ENCODE data around the gene CD99. TPM values are rescaled to one million over a fixed set of nuclear protein-coding genes. Genes with fewer than 3 reads are reported as not detected.
"Not testable (repeated sequence)": the region's sequence is repeated elsewhere in the genome, so short reads cannot be mapped to it uniquely, and the experiment has no call there.

CD99 gene
- total and polyA plus RNA-seq, 8 donors = 64.5 to 432 (median 134) TPM

DNA sequence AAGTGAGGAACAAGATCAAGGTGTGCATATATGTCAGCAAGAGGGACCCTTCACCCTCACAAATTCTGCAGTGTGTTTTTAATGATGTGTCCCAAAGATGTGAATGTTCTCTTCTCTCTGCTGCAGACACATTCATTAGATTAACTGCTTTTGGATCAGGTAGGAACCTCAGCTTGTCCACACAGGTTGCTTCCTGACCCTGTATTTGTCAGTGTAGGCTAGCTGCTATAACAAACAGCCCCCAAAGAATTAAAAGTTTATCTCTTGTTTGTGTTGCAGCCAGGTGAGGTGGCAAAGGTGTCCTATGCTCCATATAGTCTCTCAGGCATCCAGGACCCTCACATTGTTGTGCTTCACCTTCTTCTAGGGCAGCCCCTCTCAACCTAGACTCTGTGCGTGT, 78.5 kb downstream of the CD99 start:
- WGBS, 2 donors = 71 to 83% methylated on average over 1 of the region's 1 CpG
- no peak for FAIRE-seq
- Histone ChIP-seq H3K36me3 (no peaks in the 10 kb centered on the region), H3K9me3 (no peaks in the 10 kb centered on the region), H3K4me3 (no peak overlapping the region), H3K27me3 (no peaks in the 10 kb centered on the region), H3K4me1 (no peaks in the 10 kb centered on the region), H3K27ac (no peak overlapping the region)
- DNase-seq = no peak
- TF ChIP-seq, protein P1, sequence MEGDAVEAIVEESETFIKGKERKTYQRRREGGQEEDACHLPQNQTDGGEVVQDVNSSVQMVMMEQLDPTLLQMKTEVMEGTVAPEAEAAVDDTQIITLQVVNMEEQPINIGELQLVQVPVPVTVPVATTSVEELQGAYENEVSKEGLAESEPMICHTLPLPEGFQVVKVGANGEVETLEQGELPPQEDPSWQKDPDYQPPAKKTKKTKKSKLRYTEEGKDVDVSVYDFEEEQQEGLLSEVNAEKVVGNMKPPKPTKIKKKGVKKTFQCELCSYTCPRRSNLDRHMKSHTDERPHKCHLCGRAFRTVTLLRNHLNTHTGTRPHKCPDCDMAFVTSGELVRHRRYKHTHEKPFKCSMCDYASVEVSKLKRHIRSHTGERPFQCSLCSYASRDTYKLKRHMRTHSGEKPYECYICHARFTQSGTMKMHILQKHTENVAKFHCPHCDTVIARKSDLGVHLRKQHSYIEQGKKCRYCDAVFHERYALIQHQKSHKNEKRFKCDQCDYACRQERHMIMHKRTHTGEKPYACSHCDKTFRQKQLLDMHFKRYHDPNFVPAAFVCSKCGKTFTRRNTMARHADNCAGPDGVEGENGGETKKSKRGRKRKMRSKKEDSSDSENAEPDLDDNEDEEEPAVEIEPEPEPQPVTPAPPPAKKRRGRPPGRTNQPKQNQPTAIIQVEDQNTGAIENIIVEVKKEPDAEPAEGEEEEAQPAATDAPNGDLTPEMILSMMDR (IDR thresholded peaks at IDR 0.05) = no peak
- intact Hi-C loops (cut with DNase I) = no loop called here
- ATAC-seq = no peak

DNA sequence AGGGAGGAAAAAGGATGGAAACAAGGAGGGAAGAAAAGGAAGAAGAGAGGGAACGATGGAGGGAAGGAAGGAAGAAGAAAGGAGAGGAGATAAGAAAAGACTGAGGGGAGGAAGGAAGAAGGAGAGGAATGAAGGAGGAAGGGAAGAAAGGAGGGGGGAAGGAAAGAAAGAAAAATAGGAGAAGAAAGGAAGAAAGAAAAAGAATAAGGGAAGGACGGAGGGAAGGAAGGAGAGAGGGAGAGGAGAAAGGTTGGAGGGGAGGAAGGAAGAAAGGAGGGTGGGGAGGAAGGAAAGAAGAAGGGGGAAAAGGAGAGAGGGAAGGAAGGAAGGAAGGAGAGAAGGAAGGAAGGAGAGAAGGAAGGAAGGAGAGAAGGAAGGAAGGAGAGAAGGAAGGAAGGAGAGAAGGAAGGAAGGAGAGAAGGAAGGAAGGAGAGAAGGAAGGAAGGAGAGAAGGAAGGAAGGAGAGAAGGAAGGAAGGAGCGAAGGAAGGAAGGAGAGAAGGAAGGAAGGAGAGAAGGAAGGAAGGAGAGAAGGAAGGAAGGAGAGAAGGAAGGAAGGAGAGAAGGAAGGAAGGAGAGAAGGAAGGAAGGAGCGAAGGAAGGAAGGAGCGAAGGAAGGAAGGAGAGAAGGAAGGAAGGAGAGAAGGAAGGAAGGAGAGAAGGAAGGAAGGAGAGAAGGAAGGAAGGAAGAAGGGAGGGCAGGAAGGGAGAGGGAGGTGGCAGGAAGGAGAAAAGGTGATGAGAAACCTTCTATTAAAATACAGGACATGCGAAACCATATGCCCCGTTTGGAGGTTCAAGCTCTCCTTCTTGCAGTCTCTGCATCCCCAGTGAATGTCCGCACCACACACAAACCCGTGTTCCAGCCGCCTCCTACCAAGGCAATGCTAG, 82.3 kb downstream of the CD99 start:
- H3K4me3 ChIP-seq; intact Hi-C loops (cut with DNase I); ATAC-seq; H3K4me1 ChIP-seq; FAIRE-seq; H3K27me3 ChIP-seq; H3K9me3 ChIP-seq; H3K36me3 ChIP-seq; H3K27ac ChIP-seq; DNase-seq: not testable (repeated sequence)
- 75 to 92% methylated on average over 8 of the region's 10 CpGs for WGBS, 2 donors

DNA sequence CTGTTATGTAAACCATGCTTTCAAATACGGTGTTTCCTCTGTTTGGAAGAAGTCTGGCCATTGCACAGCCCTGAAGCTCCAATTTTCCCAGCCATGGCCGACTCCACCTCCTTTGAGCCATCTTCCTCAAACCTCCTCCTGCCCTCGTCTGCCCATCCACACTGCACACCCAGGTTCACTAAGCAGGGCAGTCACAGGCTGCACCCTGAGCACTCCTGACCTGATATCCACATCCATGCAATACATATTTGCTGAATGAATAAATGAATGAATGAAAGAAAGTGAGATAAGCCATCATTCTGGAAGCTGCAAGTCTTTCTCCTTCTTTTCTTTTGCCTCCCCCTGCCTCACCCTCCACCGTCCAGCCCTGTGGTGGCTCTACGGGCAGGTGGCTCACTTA, 83.0 kb downstream of the CD99 start:
- no peak for ATAC-seq
- FAIRE-seq = no peak

DNA sequence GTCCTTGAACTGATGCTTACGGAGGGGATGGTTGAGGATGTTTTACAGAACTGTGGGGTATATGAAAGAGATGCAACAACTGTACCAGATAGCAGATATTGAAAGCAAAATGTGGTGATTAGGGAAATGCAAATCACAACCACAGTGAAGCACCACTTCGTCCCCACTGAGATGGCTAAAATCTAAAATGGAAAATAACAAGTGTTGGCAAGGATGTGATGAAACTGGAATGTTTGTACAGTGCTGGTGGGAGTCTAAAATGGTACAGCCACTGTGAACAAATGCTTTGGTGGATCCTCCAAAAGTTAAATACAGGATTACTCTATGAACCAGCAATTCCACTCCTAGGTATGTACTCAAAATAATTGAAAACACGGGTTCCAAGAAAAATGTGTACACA, 83.7 kb downstream of the CD99 start:
- FAIRE-seq = no peak
- Histone ChIP-seq H3K27me3 (no peaks in the 10 kb centered on the region), H3K4me3 (no peak overlapping the region), H3K9me3 (no peaks in the 10 kb centered on the region), H3K27ac (no peak overlapping the region), H3K4me1 (no peaks in the 10 kb centered on the region), H3K36me3 (no peaks in the 10 kb centered on the region)
- intact Hi-C loops (cut with DNase I) = no loop called here
- no peak for ATAC-seq
- 97 to 98% methylated on average over 3 of the region's 3 CpGs for WGBS, 2 donors
- TF ChIP-seq, protein P1 (IDR thresholded peaks at IDR 0.05) = no peak
- DNase-seq = no peak

More for the DNA sequence above, 83.0 kb downstream of the CD99 start:
- 74 to 85% methylated on average over 5 of the region's 5 CpGs for WGBS, 2 donors
- H3K36me3 ChIP-seq = no peaks in the 10 kb centered on the region
- H3K27ac ChIP-seq = no peak overlapping the region
- DNase-seq = no peak
- no peaks in the 10 kb centered on the region for H3K4me1 ChIP-seq
- TF ChIP-seq, protein P1 (IDR thresholded peaks at IDR 0.05) = no peak
- no peaks in the 10 kb centered on the region for H3K9me3 ChIP-seq
- no peak overlapping the region for H3K4me3 ChIP-seq
- H3K27me3 ChIP-seq = no peaks in the 10 kb centered on the region
- intact Hi-C loops (cut with DNase I) = no loop called here

DNA sequence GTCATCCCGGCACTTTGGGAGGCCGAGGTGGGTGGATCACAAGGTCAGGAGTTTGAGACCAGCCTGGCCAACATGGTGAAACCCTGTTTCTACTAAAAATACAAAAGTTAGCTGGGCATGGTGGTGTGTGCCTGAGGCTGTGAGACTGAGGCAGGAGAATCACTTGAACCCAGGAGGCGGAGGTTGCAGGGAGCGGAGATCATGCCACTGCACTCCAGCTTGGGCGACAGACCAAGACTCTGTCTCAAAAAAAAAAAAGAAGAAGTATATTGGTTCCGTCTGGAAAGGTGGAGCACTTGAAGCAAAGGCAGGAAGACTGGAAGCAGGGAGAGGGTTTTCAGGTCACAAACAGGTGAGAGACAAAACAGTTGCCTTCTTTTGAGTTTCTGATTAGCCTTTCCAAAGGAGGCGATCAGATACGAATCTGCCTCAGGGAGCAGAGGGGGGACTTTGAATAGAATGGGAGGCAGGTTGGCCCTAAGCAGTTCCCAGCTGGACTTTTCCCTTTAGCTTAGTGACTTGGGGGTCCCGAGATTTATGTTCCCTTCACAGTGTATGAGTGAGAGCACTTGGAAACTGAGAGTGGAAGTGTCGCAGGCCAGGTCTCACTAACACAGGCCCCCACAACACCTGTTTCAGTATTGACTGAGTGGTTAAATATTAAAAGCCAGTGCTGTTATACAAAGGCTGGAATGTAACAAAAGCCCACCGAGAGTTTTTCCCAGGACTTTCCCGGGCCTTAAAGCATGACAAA, 89.6 kb downstream of the CD99 start:
- intact Hi-C loops (cut with DNase I); H3K4me3 ChIP-seq; H3K4me1 ChIP-seq; H3K36me3 ChIP-seq; FAIRE-seq; H3K9me3 ChIP-seq; H3K27me3 ChIP-seq: not testable (repeated sequence)
- 22 to 47% methylated on average over 12 of the region's 12 CpGs for WGBS, 2 donors
- H3K27ac ChIP-seq = peak overlapping the region in 2 of 4 donors; percentile 43 to 80
- ATAC-seq = peak in 3 of 4 donors; percentile 61 to 93 (median 91)
- peak in 2 of 6 donors; percentile 13 to 46 for DNase-seq
